SIG-M5 (cell line): ENCODE results near the gene CEACAM5.
"Not testable (repeated sequence)": the region's sequence is repeated elsewhere in the genome, so short reads cannot be mapped to it uniquely, and the experiment has no call there.

Experiments
- DNase-seq: peaks from one replicate; lab custom pipeline; 2025; lab: John Stamatoyannopoulos, UW

Gene CEACAM5

DNA sequence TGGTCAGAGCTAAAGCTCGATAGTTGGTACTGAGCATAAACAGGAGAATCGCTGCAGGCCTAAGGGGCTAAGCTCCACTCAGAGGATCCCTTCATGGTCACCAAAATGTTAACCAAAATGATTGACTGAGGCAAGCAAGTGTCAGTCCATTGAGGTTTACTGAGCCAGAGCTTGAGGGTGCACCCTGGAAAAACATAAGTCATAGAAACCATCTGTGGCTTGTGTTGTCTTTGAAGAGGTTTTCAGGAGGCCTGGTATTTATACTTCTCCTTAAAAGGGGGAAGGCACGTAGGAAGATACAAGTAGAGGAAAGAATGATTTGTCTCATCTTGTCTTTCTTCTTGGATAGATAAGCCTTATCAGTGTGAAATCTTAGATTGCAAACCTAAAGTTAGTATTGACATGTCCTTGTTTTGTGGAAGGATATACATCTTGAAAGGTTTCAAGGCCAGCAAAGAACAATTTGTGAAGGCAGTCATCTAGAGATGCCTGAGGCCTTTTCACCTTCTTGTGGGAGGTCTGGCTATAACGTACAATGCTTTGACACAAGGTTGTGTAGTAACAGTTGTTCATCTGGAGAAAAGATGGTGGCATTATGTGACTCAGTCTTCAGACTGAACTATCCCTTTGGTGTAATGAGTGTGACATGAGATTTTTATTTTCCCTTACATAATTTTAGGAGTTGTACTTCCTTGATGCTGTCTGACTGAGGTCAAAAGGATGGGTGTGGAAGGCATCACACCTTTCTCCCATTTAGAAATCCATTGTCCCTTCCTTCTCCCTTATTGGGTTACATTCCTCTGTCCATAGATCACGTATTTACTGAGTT is 32.2 kb downstream of the CEACAM5 start:
- DNase-seq: no peak

DNA sequence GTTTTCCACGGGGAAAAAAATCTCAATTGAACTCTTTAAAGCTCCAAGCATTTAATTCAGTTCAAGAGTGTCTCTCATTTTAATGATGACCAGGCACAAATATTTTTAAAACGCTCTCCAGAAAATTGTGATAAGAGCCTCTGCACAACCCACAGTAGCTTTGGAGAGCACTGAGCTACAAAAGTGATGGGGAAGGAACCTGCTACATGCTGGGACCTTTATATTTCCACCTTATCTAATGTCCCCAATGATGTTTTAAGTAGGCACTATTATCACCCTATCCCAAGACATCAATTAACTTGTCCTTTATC is 32.8 kb downstream of the CEACAM5 start:
- DNase-seq: no peak

DNA sequence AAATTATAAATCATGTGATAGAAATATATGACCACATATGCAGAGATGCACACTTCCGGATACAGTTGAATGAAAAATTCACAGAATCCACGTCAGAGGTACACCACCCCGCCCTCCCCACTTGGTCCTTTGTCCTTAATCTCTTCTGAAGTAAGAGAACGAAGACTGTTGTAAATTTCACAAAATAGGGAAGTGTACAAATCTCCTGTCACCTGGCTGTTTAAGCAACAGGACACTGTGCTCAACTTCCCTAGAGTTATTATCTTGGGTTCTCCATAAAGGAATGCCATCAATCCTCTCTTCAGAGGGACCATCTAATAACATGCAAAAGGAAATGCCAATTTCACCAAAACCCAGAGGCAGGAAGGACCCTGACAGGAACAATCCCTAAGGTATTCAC is 36.4 kb downstream of the CEACAM5 start:
- DNase-seq: no peak

DNA sequence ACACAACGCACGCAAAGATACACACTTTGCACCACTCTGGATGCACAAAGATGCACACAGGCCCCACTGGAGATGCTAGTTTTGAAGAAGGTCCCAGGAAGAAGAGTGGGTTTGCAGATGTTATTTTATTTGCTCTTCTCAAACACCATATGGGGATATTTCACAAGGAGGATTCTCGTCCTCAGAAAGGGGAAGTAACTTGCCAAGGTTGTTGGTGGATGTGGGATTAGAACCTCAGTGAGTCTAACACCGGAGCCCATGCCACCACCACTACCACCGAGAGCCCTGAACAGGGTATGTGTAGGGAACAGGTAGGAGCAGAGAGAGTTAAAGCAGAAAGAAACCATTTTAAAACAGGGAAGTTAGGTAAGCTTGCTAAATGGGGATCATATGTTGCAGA is 37.3 kb downstream of the CEACAM5 start:
- DNase-seq: no peak

DNA sequence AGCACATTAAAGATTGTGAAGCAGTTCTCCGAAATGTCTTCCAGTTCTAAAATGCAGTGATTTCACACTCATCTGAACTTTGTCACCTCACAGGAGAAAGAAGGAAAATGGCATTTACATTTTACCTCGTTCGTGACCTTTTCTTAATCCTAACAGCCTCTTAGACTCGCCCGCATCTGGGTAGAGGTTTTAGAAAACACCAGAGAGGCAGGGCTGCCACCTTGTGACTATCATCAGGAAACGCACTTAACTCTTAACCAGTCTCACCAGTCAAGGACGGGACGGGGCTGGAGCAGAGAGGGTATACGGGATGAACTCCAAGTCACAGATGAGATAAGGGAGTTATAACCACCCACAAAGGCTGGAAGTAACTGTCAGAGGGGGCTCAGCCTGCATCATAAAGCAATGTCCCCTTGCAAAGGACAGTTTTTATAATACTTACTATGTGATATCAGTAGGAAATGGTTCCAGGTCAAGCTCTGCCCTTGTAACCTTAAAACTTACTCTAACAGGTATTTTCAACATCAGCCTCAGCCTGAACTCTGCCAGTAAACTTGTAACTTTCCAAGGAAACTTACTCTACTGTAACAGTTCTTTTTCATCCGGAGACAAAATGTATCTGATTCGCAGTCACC is 38.3 kb downstream of the CEACAM5 start:
- DNase-seq: no peak

DNA sequence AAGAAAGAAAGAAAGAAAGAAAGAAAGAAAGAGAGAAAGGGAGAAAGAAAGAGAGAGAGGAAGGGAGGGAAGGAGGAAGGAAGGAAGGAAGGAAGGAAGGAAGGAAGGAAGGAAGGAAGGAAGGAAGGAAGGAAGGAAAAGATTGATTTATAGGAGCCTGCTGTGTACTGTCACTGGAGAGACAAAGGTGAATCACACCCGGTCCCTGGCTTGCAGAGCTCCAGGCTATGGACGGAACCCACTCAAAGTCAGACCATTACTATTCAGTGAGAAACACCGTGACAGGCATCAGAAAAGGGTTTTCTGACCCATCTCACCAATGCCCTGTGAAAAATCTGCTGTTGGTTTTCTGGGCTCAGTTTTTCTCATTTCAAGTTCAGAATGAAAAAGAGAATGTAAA is 39.6 kb downstream of the CEACAM5 start:
- no peak for DNase-seq

DNA sequence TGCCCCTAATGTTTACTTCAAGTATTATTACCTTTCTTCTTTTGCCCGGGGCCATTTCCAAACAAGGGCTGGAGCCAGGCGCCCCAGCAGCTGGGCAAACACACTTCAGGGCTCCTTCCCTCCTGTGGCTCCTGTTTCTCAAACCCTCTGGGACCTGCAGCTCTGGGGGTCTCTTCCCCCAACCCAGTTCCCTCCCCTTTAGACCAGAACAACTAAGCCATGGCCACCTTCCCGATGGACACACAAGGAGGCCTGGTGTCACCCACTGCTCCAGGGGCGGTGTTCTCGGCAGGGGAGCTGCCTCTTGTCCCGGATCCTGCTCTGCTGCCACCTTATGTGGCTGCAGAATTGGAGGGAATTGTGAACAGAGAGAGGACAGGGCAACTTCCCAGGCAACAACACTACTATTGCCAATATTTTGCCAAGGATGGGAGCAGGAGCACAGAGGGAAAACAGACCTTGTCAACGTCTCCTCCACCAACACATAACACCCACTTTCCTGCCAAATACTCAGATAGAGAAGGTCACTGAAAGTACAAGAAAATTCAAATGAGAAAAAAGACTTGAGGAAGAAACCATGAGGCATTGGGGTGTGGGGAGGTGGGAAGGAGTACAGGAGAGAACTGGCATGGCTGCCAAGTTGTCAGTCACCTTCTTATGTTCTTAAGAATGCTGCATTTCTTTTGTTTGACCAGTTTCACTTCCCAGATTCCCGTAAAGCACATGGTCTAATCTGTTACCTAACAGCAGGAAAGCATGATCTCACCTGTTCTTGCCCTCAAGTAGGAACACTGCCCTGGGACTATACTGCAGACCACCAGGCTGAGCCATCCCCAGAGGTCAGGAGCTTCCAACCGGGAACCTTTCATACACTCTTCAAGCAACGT is 42.1 kb downstream of the CEACAM5 start:
- DNase-seq: not testable (repeated sequence)

DNA sequence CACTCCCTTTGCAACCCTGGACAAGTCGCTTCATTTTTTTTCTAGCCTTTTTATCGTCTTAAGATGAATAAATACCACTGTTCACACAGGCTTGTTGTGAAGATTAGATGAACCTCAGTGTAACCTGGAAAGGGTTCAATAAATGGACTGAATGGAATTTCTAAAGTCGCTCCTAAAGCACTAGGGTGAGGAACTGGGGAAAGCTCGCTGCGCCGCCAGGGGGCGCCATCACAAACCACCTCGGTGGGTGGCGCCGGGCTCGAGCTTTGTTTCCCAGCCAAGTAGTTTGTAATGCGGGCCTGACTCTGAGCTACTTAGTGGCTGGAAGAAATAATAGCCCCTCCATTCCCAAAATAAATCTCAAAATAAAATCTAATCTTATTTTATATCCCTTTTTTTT is 44.7 kb downstream of the CEACAM5 start:
- DNase-seq: no peak

DNA sequence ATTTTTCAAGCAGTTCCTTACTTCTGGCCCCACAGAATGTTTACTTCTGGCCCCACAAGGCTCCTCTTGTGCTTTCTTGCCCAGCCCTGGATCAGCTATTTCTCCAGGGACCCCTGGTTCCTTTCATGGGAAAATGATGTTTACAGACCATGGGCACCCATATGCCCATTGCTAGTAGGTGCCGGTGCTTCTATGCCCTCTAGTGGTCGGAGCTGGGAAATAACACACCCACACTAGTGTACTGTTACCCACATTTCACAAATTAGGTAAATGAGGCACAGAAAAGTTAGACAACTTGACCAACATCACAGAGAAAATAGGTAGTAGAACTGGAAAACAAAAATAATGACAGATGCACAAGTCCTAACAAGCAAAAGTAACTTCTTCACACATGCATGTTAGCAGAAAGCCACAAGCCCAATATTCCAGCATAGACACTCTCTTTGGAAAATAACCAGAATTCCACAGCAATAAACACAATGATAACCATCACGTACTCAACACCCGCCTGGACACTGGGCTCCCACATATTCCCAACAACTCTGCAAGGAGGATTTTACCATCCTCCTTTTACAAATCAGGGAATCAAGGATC is 45.6 kb downstream of the CEACAM5 start:
- DNase-seq: no peak

DNA sequence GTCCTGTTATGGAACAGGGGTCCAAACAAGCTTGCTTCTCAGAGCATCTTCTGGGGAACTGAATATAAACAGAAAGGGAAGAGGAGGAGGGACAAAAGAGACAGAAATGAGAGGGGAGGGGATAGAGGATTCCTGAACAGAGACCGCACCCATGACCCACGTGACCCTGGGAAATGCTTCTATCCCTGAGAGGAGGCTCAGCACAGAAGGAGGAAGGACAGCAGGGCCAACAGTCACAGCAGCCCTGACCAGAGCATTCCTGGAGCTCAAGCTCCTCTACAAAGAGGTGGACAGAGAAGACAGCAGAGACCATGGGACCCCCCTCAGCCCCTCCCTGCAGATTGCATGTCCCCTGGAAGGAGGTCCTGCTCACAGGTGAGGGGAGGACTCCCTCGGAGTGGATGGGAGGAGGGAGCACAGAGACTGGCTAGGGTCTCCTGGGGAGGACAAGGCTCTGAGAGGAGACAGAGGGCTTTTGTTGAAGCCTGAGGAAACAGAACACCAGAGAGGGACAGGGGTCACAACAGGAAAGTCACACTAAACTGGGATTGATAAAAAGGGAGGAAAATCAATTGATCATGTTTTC is 47.0 kb downstream of the CEACAM5 start, which contains the start of gene CEACAM6:
Gene CEACAM6 (plus strand): TSS at position 203 of the 586 bp plus-strand sequence. CDS start 109 bp downstream, at position 312.
- no peak for DNase-seq

DNA sequence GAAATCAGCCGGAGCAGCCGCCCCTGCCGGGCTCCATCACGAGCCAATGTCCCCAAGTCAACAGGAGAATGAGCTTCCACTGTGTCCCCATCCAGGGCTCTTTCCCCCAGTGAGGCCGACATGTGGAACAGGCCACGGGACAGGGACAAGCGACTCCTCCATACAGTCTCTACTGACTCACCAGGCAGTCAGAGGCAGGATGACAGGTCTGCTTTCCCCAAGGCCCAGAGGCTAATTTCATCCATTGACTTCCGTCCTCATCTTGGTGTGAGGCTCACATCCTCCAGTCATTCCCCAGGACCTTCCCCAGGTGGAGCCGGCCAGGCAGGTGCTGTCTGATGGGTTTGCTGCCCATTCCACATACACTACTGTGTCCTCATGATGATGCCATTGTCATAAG is 50.4 kb downstream of the CEACAM5 start:
- DNase-seq: no peak

DNA sequence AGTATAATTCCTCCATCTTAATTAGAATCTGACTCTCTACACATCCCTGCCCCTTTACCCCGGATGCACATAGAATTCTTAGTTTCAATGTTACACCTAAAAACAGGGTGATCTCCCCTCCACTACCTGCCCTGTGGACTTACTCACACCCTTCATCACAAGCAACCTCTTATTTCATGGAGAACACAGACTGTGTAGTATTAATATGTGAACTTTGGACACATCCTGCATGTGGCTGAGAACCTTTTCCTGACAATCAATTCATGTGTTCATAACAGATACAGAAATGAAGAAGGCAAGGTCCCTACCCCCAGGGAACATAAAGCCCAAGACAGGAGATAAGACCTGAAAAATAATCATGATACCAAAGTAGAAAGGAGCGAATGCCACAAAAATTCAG is 58.7 kb downstream of the CEACAM5 start:
- DNase-seq: no peak

DNA sequence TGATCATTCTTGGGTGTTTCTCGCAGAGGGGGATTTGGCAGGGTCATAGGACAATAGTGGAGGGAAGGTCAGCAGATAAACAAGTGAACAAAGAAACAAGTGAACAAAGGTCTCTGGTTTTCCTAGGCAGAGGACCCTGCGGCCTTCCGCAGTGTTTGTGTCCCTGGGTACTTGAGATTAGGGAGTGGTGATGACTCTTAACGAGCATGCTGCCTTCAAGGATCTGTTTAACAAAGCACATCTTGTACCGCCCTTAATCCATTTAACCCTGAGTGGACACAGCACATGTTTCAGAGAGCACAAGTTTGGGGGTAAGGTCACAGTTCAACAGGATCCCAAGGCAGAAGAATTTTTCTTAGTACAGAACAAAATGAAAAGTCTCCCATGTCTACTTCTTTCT is 59.7 kb downstream of the CEACAM5 start:
- not testable (repeated sequence) for DNase-seq

DNA sequence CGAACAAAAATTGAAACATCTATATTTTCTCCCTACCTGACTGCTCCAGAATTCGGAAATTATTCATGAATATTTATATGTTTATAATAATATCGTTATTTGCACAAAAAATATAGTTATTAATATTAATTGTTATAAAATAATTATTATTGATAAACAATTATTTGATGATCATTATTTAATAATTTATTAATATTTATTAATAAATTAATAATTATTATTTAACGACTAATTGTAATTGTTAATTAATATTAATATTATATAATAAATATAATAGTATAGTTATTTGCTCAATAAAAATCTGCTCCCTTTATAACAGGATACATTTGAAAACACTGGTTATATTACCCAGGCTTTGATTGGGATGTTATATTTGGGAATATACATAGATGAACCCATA is 61.2 kb downstream of the CEACAM5 start:
- no peak for DNase-seq

DNA sequence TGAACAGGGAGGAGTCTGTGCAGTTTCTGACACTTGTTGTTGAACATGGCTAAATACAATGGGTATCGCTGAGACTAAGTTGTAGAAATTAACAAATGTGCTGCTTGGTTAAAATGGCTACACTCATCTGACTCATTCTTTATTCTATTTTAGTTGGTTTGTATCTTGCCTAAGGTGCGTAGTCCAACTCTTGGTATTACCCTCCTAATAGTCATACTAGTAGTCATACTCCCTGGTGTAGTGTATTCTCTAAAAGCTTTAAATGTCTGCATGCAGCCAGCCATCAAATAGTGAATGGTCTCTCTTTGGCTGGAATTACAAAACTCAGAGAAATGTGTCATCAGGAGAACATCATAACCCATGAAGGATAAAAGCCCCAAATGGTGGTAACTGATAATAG is 63.0 kb downstream of the CEACAM5 start:
- DNase-seq: no peak

DNA sequence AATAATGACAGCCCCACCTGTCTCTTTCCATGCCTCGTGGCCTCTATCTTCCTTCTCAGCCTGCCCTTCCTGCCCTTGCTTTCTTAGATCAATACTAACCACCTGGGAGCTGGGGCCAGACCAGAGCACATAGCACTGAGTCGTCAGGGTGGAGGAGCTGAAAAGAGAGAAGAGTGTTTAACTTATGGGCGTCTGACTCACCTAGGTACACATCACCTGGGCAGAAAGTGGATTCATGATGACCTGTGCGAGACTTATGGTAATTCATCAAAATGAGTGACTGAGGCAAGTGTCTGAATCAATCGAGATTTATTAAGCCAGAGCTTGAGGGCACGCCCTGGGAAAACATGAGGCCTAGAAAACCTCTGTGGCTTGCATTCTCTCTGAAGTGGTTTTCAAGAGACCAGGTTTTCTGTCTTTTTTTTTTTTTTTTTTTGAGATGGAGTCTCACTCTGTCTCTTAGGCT is 66.1 kb downstream of the CEACAM5 start:
- DNase-seq: no peak

DNA sequence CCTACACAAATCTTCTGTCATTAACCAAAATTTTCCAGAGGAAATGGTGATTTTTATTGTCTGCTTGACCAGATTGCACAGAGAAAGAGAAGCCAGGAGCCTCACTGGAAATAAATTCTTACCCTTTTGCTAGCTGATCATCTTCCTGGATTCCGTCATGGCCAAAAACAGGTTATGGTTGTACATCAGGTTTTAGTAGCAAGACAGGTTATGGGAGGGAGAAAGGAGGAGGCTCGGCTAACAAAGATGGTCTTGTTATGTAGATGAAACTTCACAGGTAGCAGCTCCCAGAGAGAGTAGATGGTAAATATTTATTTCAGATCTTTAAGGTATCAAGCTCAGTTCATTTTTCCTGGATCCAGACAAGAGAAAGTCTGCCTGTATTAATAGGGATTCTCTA is 68.3 kb downstream of the CEACAM5 start:
- DNase-seq: no peak
